Embryonic facial prominence (tissue), 1 donor: ENCODE measurements around the gene CERS6.
"Not testable (repeated sequence)": the region's sequence is repeated elsewhere in the genome, so short reads cannot be mapped to it uniquely, and the experiment has no call there.

Experiments used
- DNase-seq: peaks from one replicate; pipeline ENCODE4 v3.0.0-alpha.2; 2016; ENCODE audit errors: extremely low spot score

CERS6 gene

GRCh38 chr2:168466834-168467565, 10.9 kb downstream of the CERS6 start:
- no peak for DNase-seq

GRCh38 chr2:168467729-168468128, 11.7 kb downstream of the CERS6 start:
- no peak for DNase-seq

DNA sequence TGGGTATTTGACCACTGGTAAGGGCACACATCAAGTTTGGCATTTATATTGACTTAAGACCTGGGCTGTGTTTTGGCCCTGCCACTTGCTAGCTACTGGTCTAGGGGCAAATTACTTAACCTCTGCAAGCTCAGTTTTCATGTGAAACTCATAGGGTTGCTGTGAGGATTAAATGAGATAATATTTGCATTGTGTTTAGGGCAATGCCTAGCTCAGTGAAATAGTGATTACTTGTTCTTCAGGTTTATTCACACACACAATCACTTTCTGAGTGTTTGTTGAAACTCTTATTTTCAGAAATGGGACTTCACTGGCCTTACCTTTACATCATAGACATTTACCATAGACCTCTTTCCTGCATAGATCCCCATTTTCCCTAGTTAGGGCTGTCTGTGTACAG, 12.3 kb downstream of the CERS6 start:
- no peak for DNase-seq

GRCh38 chr2:168469281-168469988, 13.4 kb downstream of the CERS6 start:
- no peak for DNase-seq

- no peak for DNase-seq
Observed at GRCh38 chr2:168470320-168471162, 14.5 kb downstream of the CERS6 start.

- DNase-seq = no peak
Observed at GRCh38 chr2:168471163-168471475, 15.0 kb downstream of the CERS6 start.

DNA sequence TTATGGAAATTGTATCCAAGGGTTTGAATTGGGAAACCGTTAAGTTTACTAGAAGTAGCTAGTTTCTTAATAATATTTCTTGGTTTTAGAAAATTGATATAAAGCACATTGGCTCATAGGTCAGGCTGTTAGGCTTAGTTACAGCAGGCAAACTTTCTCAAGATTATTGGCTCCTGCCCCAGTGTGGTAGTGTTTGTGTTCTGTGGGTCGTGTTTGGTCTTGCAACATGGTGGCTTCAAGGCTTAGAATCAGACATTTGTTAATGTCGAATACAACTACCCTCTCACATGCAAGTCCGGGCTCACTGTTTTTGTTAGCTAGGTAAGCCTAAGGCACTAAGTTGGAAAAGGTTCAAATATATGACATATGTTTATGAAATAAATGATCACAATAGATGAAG, 19.6 kb downstream of the CERS6 start:
- DNase-seq = no peak

- DNase-seq = no peak
Observed at GRCh38 chr2:168478206-168478605, 22.1 kb downstream of the CERS6 start.

GRCh38 chr2:168480356-168480755, 24.3 kb downstream of the CERS6 start:
- no peak for DNase-seq

GRCh38 chr2:168480825-168481585, 24.9 kb downstream of the CERS6 start:
- DNase-seq = no peak

DNA sequence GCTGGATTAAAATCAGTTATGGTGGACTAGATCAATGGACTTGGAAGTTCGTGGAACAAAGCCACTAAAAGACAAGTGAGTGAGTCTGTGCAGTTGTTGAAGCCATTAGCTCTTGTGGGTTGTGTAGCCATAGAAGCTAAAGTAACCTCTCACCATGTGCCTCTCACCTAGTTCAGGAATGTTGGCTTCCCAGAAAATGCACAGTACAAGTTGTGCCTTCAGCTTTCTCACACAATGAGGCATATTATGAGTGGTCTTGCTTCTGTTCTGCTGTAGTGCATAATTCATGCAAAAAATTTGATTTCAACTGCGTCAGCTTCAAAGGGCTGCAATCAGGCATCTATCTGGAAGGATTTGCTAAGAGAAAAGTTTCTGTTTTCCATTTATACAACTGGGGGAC, 26.2 kb downstream of the CERS6 start:
- no peak for DNase-seq

- DNase-seq = no peak
Observed at GRCh38 chr2:168482952-168483831, 27.1 kb downstream of the CERS6 start.

DNA sequence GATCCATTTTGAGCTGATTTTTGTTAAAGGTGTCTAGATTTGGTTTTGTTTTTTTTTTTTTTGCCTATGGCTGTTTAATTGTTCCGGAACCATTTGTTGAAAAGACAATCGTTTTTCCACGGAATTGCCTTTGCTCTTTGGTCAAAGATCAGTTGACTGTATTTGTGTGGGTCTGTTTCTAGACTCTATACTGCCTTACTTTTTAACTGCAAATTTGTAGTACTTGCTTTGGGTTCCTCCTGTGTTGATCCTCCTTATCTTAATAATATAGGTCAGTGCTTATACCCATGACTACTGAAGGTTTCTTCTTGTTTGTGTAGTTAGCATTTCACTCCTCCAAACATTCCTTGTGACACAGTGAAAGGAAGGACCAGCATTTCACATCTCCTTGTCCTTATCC, 30.4 kb downstream of the CERS6 start:
- no peak for DNase-seq

DNA sequence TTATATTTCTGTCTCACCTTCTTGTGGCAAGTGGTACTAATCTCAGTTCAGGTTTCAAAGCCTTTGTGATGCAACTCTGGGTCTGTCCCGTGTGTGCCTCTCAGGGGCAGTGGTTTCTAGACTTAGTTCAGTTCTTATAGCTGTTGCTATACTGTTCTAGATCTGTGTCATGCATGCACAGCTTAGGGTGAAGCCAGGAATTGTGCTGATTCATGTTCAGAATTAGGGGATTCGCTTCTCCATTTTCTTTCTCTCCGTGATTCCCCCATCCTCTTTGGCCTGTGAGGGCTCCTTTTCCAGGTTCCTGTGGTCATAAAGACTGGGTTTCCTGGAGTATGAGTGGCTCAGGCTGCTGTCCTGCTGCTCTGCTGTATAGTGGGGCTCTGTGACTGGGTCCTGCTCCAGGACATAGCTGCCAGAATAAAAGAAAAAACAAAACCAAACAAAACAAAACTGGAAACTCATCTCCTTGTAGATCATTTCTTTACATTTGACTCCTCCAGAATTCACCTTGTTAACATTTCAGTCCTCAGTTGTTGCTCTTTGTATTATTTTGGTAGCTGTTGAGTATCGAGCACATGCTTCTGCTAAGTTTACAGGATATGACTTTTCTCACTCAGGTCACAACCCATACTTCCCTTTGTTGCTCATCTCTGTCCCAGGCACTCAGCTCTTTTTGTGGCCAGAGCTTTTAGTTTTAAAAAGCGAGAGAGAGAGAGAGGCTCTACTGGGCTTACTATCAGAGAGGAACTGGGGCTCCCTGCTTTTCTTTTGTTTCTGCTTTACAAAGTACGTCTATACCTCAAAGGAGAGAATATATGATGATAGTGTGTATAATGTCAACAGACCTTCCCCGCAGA, 34.2 kb downstream of the CERS6 start:
- no peak for DNase-seq

DNA sequence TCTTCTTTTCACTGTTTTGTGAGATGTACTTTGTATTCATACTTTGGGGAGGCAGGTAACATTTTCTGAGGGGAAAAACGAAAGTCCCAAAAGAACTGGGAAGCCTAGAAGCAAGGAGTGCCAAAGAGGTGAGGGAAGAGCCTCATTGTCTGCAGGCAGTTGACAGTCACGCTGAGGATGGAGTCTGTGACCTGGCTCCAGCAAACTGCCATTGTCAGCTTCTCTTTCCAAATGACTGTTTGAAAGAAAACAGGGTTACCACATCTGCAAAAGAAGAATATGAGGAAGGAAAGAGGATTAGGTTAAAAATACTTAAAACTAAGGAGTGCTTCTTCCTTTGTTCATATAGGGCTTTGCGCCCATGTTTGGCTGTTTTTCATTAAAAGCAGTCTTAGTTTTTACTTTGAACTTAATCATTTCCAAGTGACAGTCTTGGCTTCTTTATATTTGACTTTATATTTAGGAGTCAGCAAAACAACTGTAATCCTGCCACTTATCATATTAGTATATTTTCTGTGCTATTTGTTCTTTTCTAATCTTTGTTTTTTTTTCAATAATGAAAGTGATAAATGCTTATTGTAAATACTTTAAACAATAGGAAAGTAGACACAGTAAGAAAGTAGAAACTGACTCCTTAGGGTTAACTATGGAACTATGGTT, 35.0 kb downstream of the CERS6 start:
- DNase-seq = no peak

DNA sequence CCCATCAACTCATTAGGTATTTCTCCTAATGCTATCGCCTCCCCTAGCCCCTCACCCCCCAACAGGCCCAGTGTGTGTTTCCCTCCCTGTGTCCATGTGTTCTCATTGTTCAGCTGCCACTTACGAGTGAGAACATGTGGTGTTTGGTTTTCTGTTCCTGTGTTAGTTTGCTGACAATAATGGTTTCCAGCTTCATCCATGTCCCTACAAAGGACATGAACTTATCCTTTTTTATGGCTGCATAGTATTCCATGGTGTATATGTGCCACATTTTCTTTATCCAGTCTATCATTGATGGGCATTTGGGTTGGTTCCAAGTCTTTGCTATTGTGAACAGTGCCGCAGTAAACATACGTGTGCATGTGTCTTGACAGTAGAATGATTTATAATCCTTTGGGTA, 35.7 kb downstream of the CERS6 start:
- not testable (repeated sequence) for DNase-seq

DNA sequence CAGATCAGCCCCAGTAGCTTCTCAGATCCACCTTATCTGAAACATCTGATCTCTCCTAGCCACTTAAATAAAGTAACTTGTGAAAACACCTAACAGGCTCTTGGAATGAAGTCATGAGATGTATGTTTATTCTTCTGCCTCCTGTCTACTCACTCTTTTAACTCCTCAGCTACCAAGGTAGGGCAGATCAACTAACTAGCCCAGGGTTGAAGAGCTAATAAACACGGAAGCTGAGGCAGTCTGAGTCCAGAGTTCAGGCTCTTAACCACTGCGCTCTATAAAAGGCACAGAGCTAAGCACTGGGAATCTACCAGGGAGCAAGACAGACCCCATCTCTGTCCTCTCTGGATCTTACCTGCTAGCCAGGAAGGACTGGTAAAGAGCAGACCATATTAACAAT, 37.1 kb downstream of the CERS6 start:
- DNase-seq = not testable (repeated sequence)

DNA sequence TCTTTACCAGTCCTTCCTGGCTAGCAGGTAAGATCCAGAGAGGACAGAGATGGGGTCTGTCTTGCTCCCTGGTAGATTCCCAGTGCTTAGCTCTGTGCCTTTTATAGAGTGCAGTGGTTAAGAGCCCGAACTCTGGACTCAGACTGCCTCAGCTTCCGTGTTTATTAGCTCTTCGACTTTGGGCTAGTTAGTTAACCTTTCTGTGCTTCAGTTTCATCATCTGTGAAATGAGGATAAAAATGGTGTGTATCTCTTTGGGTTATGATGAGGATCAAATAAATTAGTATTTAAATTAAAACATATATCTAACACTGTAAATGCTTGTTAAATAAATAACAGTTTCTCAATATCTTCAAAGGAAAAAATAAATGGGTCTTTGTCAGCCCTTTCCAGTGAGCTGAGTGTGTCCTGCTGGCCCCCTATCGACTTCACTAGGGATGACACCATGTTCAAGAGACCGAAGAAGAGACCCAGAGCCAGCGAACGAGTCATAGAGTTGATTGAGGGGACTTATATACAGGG, 38.2 kb downstream of the CERS6 start:
- DNase-seq = no peak

DNA sequence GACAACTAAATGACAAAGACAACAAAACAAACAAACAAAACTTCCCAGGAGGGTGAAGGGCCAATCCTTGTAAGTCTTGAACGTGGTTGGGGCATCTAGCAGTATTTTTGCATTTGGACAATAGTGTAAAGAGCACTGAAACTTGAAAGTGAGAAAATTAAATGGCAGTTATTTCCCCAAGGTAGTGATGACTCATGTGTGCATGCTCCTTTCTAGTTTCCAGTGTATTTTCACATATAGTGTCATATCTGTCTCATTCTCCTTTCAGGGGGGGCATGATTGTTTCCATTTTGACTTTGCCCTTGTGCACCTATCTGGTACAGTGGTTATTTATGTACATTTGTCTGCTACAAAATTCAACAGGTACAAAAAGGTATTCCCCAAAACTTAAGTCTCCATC, 39.5 kb downstream of the CERS6 start:
- no peak for DNase-seq
